ENCODE measurements around the gene KLF13.
"Not testable (repeated sequence)": the region's sequence is repeated elsewhere in the genome, so short reads cannot be mapped to it uniquely, and the experiment has no call there.

Gene KLF13

DNA sequence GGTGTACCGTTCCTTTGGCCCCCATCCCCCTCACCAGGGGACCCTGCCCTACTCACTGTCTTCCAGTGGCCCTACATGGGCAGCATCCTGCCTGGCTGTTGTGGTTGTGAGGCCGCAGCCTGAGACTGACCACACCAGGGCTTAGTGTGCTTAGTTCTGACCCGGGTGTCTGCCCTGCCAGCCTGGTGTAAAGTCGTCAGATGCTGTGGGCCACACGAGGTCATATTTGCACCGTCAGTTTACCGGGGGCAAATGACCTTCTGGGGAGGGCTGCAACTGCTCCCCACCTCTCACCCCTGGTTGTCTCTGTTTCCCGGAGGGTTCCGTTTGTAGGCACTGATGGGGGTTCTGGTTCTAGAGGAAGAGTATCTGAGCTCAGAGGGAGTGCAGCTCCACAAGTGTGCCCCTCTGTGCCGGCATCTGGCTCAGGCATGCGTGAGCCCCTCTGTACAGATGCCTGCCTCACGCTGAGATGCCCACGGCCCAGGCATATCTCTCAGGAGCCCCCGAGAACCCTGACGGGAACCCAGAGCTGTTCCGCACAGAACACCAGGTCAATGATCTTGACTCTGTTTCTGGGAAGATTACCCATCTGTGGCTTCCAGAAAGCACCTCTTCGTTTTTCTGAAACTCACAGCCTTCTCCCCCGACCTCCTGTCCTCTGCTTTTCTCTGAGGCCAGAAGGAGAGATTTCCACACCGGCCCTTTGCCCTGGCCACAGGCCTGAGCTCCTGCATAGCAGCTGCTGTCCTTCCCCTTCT is 19.2 kb downstream of the KLF13 start:
- DNase-seq (ENCODE audit: low spot score), result no peak

DNA sequence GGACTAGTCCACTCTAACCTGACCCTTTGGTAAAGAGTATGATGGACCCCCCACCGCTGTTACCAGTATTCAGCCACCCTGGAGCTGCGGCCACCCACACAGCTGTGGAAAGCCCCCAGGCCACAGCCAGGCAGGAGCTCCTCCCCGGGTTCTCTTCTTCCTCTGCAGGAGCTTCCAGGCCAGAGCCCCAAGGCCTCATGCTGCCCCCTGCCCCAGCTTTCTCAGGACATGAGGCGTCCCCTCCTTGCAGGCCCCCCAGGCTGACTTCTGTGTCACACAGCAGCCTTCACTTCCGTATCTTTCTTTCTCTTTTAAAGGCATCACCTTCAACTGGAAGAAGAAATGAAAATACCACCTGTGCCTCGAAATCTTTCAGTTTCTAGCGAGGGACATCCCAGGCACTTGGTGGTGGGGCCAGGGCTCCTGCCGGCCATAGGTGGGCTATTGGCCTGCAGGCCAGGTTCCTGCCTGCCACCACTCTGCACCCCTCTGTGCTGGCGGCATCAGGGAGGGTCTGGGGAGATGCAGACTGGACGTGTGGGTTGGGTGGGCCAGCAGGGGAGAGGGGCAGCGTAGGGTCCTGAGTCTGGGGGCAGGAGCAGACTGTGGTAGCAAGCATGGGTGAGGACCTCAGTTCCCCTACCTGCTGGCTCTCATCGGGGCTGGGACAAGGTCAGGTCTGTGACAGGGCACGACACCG is 19.9 kb downstream of the KLF13 start:
- no peak for DNase-seq (ENCODE audit: low spot score)

DNA sequence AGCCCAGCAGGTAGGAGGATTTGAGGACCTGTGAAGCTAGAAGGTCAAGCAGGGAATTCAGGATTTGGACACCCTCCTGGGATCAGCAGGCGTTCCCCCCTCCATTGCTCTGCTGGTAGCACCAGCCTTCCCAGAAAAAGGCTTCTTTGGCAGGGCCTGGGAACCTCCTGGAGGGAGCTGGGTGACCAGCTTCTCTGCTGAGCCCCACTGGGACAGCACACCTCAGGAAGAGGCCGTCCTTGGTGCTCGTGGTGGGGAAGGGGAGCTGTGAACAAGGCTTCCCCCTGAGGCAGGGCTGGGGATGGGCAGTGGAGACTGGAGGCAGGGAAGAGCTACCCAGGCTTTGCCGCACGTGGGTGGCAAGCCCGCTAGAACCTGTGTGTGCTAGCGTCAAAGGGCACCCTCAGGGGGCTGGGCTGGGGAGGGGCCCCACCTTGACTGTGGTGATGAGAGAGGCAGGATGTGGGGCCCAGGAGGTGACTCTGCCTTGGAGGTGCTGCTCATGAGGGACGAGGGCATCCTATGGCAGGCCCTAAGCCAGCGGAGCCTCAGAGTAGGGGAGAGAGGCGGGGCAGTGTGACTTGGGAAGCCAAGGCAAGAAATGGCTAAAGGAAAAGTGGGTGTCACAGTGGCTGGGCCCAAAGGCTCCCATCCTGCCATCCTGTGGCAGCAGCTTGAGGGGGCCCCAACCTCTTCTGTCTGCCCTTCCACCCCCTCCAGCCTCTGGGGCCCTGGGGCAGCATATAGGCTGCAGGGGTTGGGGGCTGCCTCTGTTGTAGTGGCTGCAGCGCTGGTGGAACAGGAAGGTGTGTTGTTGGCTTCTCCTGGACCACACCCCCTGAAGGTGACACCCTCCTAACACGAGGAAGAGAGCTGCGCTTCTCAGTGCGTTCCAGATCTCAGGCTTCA is 20.7 kb downstream of the KLF13 start:
- peak; percentile 75 for DNase-seq (ENCODE audit: low spot score)

DNA sequence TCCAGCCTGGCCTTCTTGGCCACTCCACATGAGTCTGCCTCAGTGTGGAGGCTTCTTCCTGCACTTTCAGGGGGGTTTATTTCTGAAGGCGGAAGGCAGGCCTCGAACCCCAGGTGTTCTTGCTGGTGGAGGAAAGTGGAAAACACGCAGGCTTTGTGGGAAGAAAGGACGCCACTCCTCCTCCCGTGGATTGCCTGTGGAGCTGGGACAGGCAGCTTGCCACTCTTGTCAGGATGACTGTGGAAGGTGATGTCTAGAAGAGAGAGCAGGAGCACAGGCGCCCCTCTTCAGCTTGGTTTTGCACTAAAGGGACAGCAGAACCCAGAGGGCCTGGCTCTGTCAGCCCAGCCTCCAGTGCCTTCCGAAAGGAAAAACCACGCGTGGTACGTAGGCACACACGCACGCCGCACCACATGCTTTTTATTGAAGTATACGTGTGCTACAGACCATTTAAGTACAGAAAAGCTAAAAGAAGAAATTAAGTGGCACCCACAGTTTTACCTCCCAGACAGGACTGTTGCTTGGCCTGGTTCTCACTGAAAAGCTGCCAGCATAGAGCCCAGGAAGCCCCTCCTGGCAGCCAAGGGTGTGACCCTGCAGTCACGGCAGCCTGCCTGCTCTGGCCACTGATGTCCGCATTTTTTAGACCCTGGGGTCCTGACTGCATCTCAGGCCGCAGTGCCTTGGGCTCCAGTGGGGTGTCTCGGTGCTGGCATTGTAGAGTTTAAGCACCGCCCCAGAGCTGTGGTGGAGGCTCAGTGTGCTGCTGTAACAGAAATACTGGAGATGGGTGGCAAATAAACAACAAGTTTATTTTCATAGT is 21.6 kb downstream of the KLF13 start:
- DNase-seq (ENCODE audit: low spot score), result no peak

DNA sequence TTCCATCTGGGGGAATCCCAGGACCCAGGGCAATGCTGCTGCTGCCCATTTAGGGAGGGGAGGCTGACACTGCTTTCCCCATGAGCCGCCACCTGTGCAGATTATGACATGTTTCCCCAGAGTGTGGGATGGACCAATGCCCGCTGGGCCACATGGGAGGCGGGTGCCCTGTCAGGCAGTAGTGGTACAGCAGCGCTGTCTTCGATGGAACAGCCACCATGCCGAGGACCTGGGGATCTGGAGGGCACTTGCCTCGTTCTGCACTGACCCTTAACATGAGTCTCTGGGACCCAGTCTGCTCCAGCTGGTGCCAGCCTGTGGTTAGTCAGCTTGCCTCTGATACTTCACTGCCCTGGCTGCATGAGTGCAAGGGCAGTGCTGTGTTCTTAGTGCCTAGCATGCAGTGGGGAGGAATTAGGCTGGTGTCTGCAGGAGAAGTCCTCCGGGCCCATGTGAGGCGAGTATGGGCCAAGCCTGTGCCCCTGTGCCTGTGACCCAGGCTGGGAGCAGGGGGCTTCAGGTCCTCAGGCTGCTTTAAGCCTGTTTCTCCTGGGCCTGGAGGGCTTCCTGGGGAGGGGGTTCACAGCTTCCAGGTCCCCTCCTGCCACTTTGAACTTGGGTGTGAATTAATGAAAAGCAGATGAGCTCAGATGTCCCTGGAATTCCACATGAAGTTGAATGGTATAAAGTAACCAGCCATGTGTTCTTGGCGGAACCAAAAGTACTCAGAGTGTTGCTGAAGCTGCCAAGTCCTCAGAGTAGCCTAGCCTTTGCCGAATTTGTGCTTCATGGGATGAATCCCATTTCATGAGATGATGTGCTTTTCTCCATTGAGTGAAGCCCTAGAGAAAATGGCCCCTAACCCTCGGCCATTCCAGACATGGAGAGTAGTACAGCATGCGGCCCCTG is 22.9 kb downstream of the KLF13 start:
- no peak for DNase-seq (ENCODE audit: low spot score)

DNA sequence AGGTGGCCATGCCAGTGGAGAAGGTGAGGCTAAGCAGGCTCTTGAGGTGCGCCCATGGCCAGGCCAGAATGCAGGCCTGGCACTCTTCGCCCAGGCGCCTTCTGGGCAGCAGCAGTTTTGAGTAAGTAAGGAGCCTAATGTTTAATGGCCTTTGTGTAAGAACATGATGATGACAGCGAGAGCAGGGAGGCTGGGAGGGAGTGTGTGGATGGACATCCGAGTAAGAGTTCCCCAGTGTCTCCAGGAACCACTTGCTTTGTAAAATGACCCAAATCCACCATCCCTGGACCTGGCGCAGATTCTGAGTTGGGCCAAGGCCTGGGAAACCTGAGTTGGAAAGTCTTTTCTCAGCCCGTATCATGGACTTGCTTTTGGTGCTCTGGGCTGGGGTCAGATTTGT is 24.1 kb downstream of the KLF13 start:
- no peak for DNase-seq (ENCODE audit: low spot score)

DNA sequence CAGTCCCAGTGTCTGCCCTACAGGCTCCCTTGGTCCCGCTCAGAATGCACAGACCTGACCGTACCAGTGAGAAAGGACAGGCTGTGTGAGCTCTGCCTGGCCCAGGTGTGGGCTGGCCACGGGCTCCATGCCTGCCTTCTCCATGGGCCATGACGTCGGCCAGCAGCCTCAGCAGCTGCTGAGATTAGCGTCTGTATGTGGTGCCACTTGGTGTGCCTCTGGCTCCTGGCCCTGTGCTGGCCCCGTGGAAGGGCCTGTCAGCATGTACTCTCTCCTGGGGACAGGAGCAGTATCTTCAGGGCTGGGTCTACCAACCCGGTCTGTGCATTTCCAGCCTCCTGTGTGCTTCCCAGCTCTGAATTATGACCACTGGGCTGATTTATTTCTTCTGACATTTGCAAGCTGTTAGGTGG is 25.7 kb downstream of the KLF13 start:
- no peak for DNase-seq (ENCODE audit: low spot score)

DNA sequence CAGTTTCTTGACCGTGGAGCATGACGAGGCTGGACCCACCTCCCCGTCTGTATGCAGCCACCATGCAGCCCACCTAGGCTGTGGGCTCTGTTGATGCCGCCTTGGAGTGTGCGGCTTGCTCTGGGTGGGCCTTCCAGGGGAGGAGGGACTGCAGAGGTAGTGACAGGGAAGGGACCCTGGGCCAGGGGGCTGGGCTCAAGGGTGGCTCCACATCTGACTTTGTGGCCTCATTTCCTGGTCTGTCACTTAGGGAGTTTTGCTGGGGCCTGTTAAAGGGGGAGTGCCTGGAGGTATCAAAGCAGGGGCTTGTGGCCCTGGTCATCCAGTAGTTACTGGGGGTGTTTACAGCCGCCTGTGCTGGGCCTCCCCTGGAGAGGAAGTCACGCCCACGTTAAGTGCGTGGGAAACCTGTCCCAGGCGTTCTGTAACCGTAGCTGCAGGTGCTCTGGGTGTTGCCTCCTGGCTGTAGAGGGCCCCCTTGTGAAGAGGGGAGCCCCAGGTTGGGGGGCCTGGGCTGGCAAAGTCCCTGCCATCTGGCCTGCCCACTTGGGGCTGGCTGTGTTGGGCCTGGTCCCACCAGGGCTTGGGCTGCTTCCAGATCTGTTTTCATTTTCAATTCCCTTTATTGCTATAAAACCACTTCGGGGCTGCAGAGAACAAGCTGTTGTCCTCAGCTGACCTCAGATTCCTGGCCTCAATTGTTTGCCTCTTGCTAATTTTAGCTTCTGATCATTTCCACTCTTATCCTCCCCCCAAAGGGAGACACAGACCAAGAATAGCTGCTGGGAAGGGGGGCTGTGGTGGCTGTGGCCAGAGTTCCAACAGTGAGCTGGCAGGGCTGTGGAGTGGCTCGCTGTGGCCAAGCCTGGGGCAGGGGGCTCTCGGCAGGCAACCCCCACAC is 26.5 kb downstream of the KLF13 start:
- DNase-seq (ENCODE audit: low spot score), result no peak

DNA sequence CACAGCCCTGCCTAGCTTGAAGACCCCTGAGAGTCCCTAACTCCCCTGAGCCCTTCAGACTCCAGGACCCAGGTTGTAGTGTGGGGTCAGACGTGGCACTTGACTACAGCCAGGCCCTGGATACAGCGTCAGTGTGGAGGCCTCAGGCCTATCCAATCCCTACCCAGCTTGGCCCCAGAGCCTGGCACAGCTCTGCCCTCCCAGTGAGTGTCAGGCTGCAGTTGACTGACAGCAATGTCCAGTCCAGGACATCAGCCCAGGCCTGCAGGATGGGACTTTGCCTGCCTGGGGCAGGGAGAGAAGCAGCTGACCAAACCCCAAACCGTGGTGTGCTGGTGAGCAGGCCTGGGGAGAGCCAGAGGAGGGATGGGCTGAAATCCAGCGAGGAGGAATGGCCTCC is 27.3 kb downstream of the KLF13 start:
- no peak for DNase-seq (ENCODE audit: low spot score)

DNA sequence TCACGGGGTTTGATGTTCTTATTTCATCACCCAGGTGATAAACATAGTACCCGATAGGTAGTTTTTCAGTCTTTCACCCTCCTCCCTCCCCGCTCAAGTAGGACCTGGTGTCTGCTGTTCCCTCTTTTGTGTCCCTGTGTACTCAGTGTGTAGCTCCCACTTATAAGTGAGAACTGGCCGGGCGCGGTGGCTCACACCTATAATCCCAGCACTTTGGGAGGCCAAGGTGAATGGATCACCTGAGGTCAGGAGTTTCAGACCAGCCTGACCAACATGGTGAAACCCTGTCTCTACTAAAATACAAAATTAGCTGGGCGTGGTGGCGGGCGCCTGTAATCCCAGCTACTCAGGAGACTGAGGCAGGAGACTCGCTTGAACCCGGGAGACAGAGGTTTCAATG is 29.5 kb downstream of the KLF13 start:
- not testable (repeated sequence) for DNase-seq (ENCODE audit: low spot score)

DNA sequence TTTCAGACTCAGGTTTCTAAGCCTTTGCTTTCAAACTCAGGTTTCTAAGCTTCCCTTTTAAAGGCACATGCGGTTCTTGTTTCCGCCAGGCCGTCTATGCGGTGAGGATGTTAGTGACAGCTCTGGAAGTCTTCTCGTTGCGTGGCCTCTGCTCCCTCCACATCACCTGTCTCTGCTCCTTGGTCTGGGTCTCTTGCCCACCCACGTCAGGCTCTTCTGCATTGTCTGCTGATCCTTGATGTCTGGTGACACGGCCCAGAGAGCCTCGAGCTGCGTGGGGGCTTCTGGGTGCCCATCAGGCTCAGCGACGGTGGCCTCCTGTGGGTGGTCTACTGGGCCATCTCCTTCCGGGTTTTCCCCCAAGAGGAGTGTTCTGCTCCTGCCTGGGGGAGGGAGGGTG is 30.5 kb downstream of the KLF13 start:
- no peak for DNase-seq (ENCODE audit: low spot score)

DNA sequence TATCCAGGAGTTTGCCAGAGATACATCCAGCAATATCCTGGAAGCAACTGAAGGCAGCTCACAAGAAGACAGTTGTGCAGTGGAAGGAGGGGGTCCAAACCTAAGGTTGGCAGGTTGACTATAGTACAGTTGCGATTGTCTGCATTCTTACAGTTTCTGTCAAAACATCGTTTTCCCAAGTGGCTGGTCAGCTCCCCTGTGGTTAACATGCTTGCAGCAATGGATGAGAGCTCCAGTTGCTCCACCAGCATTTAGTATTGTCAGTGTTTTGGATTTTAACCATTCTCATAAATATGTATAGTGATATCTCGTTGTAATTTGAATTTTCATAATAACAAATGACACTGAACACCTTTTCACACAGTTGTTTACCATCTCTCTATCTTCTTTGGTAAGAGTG is 31.5 kb downstream of the KLF13 start:
- no peak for DNase-seq (ENCODE audit: low spot score)

DNA sequence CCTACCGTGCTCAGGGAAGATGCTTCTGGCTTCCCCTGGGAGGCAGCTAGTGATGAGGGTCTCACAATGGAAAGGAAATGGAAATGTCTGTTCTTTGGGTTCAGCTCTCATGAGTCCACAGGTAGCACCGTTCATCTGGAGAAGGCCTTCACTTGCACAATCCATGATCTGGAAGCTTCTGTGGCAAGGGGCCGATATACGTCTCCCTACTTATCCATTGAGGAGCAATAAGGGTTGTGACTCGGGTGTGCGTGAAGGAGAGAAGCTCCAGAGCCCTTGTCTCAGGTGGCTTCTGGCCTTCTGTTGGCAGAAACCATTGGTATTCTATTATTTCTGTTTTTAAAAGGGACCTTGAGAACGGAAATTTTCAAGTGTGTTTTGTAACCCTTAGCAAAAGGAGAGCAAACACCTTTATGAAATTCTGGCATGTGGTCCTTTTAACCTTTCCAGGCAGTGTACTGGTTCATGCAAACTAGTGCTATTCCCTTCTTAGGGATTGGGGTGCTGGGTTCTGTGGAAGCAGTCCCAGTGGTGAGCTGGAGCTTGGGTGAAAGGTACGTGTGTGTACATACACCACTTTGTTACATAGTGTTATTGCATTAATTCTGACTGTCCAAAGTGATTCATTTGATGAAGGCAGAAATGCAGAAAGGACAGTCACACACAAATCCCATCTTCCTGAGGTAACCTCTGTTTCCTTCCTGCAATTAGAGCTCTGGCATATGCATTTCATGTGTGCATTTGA is 32.5 kb downstream of the KLF13 start:
- DNase-seq (ENCODE audit: low spot score), result no peak

DNA sequence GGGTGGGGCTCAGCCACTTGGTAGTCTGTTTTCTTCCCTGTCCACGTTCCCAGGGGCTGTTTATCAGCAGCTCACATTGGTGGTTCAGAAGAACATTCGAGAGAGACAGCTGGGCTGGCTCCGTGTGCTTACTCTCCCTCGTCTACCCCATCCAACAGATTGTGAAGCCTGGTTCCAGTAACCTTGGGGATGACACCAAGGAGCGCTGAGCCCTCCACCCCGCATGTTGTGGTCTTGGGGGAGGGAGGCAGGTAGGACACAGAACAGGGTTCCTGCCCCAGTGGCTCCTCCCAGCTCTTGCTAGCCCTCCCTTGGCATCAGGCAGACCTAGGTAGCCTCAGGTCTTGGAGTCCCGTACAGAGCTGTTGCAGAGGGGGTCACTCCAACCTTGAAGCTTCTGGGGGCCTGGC is 33.1 kb downstream of the KLF13 start:
- DNase-seq (ENCODE audit: low spot score), result no peak

DNA sequence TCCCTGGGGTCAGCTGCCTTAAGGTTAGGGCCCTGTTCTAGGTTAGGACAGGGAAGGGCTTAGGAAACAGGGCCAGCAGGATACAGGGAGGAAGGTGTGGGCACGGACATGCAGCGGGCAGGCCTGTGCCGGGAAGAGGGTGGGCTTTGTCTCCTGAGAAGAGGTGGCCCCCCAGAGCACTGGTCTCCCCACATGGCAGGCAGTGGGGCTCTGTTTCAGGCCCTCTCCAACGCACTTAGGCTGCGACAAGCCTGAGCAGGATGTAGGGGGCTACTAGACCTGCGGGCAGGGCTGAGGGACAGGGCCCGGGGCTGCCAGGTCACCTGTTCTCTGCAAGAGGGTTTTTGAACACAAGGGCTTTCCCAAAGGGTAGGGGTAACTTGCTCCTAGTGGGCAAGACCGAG is 33.5 kb downstream of the KLF13 start:
- DNase-seq (ENCODE audit: low spot score), result no peak

DNA sequence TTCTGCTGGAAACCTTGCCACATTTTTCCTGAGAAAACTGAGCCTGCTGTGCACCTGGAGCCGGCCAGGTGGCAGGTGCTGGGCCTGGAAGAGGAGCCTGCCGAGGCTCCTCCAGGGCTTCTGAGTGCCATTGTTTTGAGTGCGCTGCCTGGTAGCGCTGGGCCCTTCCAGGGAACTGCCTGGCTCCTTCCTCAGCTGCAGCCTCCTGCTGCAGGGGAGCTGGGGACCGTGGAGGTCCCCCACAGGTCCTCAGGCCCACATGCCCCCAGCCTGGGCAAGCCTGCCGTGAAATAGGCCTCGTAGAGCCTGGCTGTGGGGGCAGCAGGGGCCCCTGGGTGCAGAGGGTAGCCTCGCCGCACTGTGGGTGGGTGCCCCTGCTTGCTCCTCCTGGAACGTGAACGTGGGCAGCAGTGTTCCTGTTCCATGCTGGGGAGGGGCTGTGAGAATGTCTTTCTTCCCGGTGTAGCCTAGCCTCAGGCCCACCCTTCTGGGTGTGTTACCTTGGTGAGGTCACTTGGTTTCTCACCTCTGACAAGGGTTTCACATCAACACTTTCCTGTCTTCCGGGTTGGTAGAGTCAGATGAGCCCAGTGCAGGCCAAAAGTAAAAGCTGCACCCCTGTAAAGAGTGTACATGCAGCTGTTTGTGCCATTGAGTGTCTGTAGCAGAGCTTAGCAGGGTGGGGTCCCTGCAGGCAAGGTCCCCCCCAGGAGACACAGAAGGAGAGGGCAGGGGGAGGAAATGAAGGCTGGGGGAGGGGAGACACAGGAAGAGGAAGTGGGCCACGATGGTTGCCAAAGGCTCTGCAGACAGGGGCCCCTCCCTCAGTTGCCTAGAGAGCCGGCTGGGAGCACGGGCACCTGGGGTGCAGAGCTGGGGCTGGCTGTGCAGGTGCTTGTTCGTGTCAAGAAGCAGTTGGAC is 34.5 kb downstream of the KLF13 start:
- peak; percentile 69 for DNase-seq (ENCODE audit: low spot score)

DNA sequence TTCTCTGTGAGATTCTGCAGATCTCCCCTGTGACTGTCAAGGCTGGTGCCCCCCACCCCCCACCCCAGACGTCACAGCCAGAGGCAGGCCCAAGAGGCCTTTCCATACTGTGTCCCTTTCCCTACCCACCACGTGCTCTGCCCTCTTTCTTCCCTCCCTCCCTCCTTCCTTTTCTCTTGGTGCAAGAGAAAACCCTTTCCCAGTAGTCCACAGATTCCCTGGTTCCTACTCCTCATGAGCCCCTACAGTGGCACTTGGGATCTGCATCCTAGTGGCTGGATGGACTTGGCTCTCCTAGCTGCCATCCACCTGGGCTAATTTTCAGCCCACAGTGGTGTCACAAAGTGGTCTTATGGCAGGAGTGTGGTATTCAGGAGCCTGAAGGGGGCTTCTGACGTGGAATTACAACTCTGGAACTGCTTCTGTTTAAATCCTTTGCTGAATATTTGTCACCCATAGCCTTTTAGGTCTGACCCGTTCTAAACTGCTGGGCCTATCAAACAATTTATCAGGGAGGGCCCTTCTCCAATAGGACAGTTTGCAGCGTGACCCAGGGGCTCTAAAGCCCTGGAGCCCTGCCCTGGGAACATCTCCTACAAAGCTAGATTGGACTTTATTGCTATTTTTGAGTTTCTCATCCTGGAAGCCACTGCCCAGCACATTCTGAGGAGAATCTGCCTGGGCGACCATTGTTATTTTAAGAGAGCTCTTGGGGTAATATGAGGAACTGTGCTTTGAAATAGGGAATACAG is 35.3 kb downstream of the KLF13 start:
- no peak for DNase-seq (ENCODE audit: low spot score)
